ENCODE data around the gene MRPL9. TPM values are rescaled to one million over a fixed set of nuclear protein-coding genes. Genes with fewer than 3 reads are reported as not detected.

MRPL9 gene
- total RNA-seq, 1 experiment from 2014 or later, result 80.3 TPM

DNA sequence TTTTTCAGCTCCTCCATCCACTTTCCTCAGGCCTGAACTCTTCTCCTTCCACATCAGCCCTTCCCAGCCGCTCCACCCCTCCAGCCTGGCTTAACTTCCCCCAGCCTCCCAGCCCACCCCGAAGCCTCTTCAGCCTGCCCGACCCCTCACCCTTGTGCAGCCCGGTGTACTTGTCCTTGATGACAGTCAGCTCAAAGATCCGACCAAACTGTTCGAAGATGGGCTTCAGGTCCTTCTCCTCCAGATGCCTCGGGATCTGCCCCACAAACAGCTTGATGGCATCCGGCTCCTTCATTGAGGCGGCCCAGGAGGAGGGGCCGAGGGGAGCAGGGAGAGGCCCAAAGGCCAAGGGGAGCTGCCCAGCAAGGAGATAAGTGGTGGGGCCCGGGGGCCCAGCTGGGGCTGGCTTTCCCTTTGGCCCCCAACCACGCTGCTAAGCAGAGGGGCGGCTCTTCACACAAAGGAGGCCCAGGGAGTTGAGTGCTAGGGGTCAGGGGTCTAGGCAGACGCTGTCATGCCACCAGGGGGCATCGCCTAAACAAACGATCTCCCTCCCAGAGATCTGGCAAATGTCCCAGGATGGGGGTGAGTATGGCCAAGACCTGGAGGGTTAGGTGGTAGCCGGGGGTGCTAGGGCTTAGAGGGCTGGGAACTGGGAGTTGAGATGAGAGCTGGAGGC, 47.4 kb downstream of the MRPL9 start:
- H3K27me3 ChIP-seq, result no peaks in the 10 kb centered on the region; the same call in 1 of the 2 replicates
- DNase-seq, result peak; percentile 24 to 37
- no peaks in the 10 kb centered on the region for H3K9me3 ChIP-seq (replicated peaks)
- no peaks in the 10 kb centered on the region for H3K4me1 ChIP-seq
- H3K4me3 ChIP-seq, result no peak overlapping the region
- no peak overlapping the region for H3K27ac ChIP-seq
- no peaks in the 10 kb centered on the region for H3K36me3 ChIP-seq

DNA sequence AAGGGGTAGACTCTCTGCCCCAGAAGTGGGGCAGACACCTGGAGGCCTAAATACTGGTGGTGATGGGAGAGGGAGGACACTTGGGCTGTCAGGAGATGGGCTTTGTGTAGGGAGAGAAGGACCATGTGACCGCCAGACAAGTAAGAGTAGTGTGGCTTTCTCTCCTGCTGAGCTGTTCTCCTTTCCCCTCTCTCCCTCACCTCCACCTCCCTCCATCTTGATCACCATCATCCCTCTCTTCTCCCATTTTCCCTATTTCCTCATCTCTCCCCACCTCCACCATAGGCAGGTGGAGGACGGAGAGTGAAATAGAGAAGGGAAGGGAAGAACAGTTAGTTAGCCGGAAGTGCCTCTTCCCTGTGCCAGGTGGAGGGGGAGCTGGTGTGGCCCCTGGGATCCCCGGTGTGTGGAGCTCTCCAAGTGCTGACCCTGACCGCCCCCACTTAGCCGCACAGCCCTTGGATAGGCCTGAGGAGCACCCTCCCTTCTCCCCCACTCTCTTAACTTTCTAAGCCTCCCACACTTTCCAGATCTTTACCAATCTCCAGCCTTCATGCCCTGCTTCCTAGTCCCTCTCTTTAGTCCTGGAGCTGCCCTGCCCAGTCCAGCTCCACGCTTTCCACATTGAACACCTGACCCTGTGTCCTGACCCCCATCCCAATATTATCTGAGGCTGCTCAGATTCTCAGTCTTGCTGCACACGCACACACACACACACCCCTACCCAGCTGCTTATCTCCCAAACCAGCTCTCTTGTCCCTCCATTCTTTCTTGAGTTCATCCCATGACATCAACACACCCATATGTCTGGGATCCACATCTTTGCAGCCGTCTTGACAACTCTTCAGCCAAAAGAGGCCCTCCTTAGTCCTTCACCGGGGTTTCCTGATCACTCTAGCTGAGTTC, 48.2 kb downstream of the MRPL9 start:
- no peaks in the 10 kb centered on the region; the same call in none of the 2 replicates for H3K27me3 ChIP-seq

DNA sequence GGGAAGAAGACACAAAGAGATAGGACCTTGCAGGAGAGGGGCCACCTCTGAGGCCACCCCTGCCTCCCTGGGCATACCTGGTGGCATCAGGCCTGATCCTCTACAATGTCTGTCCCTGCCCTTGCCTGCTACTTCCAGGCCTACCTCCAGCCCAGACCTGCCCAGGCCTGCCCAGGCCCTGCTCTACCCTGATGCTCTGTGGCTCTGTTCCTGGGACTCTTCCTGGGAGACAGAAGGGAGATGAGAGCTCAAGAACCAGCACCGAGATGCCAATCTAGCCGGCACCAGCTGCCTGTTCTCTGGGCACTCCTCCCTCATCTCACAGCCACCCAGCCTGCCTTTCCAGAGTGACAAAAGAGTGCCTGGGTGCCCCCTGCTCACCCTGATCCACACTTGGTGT, 49.4 kb downstream of the MRPL9 start:
- H3K4me1 ChIP-seq, result no peaks in the 10 kb centered on the region
- no peaks in the 10 kb centered on the region for H3K9me3 ChIP-seq (replicated peaks)
- no peak overlapping the region for H3K27ac ChIP-seq
- no peaks in the 10 kb centered on the region for H3K36me3 ChIP-seq
- H3K27me3 ChIP-seq, result no peaks in the 10 kb centered on the region; the same call in none of the 2 replicates
- DNase-seq, result no peak
- no peak overlapping the region for H3K4me3 ChIP-seq

More for the DNA sequence above, 48.2 kb downstream of the MRPL9 start:
- no peaks in the 10 kb centered on the region for H3K4me1 ChIP-seq
- no peaks in the 10 kb centered on the region for H3K9me3 ChIP-seq (replicated peaks)
- H3K4me3 ChIP-seq, result no peak overlapping the region
- H3K36me3 ChIP-seq, result no peaks in the 10 kb centered on the region
- DNase-seq, result no peak
- H3K27ac ChIP-seq, result no peak overlapping the region

DNA sequence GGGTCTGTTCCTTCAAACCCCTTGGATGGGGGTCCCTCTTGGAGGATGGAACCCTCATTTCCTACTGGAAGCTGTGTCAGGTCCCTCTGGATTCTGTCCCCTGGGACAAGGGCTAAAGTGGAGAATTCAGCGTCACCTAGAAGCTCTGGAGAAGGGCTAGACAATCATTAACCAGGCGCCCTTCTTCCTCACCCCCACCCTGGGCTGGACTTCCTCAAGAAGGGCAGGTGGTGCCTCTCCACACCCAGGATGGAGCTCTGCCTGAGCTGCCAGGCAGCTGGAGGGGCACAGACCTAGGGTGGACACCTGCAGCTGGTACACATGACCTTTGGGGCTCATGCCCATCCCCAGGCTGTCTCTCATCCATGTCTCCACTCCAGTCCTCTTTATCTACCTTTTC, 50.3 kb downstream of the MRPL9 start:
- Histone ChIP-seq H3K27ac (no peak overlapping the region), H3K9me3 (replicated peaks) (no peaks in the 10 kb centered on the region), H3K36me3 (no peaks in the 10 kb centered on the region), H3K27me3 (no peaks in the 10 kb centered on the region; the same call in none of the 2 replicates), H3K4me3 (no peak overlapping the region), H3K4me1 (no peaks in the 10 kb centered on the region)
- no peak for DNase-seq

DNA sequence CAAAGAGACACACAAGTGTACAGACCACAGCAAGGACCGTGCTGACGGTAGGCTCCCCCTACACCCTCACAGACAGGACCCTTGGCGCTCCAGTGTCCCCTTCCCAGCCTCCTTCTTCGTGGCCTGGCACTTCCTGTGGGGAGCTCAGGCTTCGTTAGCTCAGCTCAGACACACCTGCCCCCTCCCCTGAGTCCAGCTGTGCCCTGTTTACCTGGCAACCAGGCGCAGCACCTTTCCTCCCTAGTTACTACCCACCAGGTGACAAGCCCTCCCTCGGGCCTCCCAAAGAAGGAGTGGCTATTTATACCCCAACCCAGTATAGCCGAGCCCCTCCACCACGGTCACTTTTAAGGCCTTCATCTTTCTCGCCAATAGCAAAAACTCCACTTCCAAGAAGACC, 51.3 kb downstream of the MRPL9 start:
- no peaks in the 10 kb centered on the region; the same call in none of the 2 replicates for H3K27me3 ChIP-seq
- no peak overlapping the region for H3K27ac ChIP-seq
- H3K4me3 ChIP-seq, result no peak overlapping the region
- H3K36me3 ChIP-seq, result no peaks in the 10 kb centered on the region
- no peak for DNase-seq
- H3K9me3 ChIP-seq (replicated peaks), result no peaks in the 10 kb centered on the region
- no peaks in the 10 kb centered on the region for H3K4me1 ChIP-seq

DNA sequence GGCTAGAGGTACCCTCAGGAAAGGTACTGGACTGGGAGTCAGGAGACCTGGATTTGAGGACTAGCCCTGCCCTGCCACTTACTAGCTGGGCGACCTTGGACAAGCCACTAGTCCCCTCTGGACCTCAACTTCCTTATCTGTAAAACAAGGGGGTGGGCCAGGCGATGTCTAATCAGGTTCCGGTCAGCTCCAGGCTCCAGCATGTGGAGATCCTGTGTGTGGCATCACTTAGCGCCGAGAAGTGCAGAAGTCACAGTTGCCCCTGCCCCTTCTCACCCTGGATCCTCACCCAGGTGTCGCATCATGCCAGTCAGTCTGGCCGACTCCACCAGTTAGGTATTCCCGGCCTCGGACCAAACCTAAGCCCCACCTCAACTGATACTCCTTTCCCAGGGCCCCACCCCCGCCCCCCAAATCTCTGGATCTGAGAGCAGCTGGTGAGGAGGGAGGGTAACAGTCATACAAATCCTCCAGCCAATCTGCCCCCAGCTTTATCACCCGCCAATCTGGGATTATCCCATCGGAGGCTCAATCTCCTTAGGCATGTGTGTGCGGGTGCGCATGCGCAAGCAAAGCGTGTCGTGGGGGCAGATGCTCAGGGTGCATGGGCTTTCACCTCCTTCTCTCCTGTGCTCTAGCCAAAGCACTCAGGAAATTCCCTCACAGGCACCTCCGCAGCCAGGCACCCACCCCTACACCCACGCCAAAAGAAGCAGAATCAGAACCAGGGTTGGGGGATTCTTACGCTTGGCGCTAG, 52.1 kb downstream of the MRPL9 start:
- no peaks in the 10 kb centered on the region for H3K36me3 ChIP-seq
- no peaks in the 10 kb centered on the region; the same call in none of the 2 replicates for H3K27me3 ChIP-seq
- DNase-seq, result no peak
- no peak overlapping the region for H3K27ac ChIP-seq
- H3K4me1 ChIP-seq, result no peaks in the 10 kb centered on the region
- H3K9me3 ChIP-seq (replicated peaks), result no peaks in the 10 kb centered on the region
- H3K4me3 ChIP-seq, result no peak overlapping the region

DNA sequence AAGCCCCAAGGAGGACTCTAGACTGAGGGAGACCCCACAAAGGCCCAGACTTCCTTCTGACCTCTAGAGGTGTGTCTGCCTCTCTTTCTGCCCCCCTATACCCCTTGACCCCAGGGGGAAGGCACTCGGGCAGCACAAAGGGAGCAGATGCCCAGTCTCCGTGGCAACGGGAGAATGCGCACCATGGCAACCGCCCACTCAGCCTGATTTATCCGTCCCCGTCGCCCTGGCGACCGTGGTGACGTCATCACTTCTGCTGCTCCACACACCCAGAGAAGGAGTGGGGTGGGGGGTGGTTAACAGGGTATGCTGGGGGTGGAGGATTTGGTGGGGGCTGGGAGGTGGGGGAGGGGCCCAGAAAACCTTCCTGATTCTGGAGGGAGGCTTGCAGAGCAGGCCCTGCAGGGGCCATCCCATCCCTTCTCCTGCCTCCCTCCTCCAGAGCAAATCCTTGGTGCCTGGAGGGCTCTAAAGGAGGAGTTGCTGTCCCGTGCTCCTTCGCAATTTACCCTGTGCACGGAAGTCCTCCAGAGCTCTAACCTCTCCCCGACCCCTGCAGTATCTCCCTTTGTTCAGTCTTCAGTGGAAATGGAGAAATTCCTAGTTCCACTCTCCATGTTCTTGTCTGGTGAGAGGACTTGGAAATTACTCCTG, 53.0 kb downstream of the MRPL9 start:
- H3K4me3 ChIP-seq, result no peak overlapping the region
- H3K4me1 ChIP-seq, result no peaks in the 10 kb centered on the region
- peak; percentile 35 to 54 for DNase-seq
- H3K36me3 ChIP-seq, result no peaks in the 10 kb centered on the region
- H3K9me3 ChIP-seq (replicated peaks), result no peaks in the 10 kb centered on the region
- no peak overlapping the region for H3K27ac ChIP-seq
- H3K27me3 ChIP-seq, result no peaks in the 10 kb centered on the region; the same call in none of the 2 replicates

Other genes starting within 250 kb of the MRPL9 start
- gene TUFT1, start 223.2 kb downstream of the MRPL9 start, total RNA-seq (2014; rRNA removed; shearing (Covaris generic)), result 8.1 and 8.3 TPM in 2 replicates
- gene SNX27, start 151.4 kb downstream of the MRPL9 start, total RNA-seq (2014; rRNA removed; shearing (Covaris generic)), result 26.4 and 28.9 TPM in 2 replicates
- gene CELF3, start 46.7 kb downstream of the MRPL9 start, total RNA-seq (2014; rRNA removed; shearing (Covaris generic)), result not detected in 2 replicates
- gene RIIAD1, start 42.0 kb downstream of the MRPL9 start, total RNA-seq (2014; rRNA removed; shearing (Covaris generic)), result not detected in 2 replicates
- gene TDRKH, start 27.0 kb upstream of the MRPL9 start, total RNA-seq (2014; rRNA removed; shearing (Covaris generic)), result 3.7 and 6.2 TPM in 2 replicates
- not detected in 2 replicates for gene LINGO4, start 41.9 kb upstream of the MRPL9 start, total RNA-seq (2014; rRNA removed; shearing (Covaris generic))
- gene RORC, start 68.3 kb upstream of the MRPL9 start, total RNA-seq (2014; rRNA removed; shearing (Covaris generic)), result not detected in 2 replicates
- 0.08 TPM in 1 of 2 replicates, not detected in the other for gene C2CD4D, start 76.3 kb upstream of the MRPL9 start, total RNA-seq (2014; rRNA removed; shearing (Covaris generic))
- 0.25 and 0.75 TPM in 2 replicates for gene THEM5, start 90.2 kb upstream of the MRPL9 start, total RNA-seq (2014; rRNA removed; shearing (Covaris generic))
- 13.5 and 15.4 TPM in 2 replicates for gene THEM4, start 146.0 kb upstream of the MRPL9 start, total RNA-seq (2014; rRNA removed; shearing (Covaris generic))
- gene S100A10, start 230.4 kb upstream of the MRPL9 start, total RNA-seq (2014; rRNA removed; shearing (Covaris generic)), result 36.4 and 38.3 TPM in 2 replicates